ENCODE data around the gene MRPL33.

MRPL33 gene

GRCh38 chr2:27808418-27808817, 36.9 kb downstream of the MRPL33 start:
- TF ChIP-seq NFIC (IDR thresholded peaks at IDR 0.05): no peak
- TF ChIP-seq FOXM1 (IDR thresholded peaks at IDR 0.05; ENCODE audit: borderline replicate concordance, low read depth): no peak
- TF ChIP-seq ZBTB7A (IDR thresholded peaks at IDR 0.05; ENCODE audit: low read depth): no peak
- no peak for TF ChIP-seq TAF1 (IDR thresholded peaks at IDR 0.05; ENCODE audit: low read depth)
- no peak for TF ChIP-seq CREB1 (IDR thresholded peaks at IDR 0.05; ENCODE audit: low read depth)
- no peak for TF ChIP-seq MAX (IDR thresholded peaks at IDR 0.05)
- TF ChIP-seq, protein P1, sequence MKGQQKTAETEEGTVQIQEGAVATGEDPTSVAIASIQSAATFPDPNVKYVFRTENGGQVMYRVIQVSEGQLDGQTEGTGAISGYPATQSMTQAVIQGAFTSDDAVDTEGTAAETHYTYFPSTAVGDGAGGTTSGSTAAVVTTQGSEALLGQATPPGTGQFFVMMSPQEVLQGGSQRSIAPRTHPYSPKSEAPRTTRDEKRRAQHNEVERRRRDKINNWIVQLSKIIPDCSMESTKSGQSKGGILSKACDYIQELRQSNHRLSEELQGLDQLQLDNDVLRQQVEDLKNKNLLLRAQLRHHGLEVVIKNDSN (IDR thresholded peaks at IDR 0.05): no peak
- TF ChIP-seq YY1 (IDR thresholded peaks at IDR 0.05; ENCODE audit: low read depth): no peak
- TF ChIP-seq TCF12 (IDR thresholded peaks at IDR 0.05; ENCODE audit: low read depth): no peak
- TF ChIP-seq CEBPB (IDR thresholded peaks at IDR 0.05): no peak

DNA sequence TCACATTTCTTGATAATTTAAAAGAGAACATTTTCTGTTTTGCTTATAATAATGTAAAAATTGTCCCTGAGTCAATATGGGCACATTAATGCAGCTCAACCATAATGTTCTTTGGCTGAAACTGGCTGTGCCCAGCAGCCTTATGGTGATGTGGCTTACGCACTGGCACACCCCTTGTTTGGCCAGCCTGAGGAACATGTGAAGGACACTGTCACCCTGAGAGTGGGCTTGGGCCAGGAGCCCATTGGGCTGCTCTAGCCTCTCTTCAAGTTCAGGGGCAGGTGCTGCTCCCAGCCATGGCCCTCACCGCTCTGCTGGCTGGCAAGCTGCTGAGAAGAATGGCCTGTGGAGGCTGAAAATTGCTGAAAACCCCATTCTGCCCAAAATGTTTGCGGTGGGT, 37.5 kb downstream of the MRPL33 start:
- TF ChIP-seq RAD21 (IDR thresholded peaks at IDR 0.05; ENCODE audit: low read depth): no peak
- no peak for TF ChIP-seq EP300 (IDR thresholded peaks at IDR 0.05; ENCODE audit: borderline replicate concordance)
- TF ChIP-seq ZBTB7A (IDR thresholded peaks at IDR 0.05; ENCODE audit: low read depth): no peak

DNA sequence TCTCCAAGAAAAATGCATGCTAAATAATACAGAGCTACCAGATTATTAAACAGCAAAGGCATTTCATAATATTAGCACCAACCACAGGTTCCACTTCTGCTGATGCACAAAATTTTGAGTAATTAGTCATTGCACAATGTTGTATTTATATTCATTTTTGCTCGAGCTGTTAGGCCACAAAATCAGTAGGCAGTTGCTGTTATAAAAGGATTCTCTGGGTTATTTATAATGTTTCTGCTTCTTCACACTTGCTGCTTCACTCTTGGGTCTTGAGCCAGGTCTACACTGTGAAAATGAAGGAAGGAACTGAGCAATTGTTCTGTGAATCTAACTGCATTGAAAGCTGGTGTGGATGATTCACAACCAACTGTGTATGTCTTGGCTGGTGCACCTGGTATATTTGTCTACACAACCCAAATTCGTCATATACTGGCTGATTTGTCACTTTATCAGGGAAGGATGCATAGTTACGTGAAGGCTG, 38.3 kb downstream of the MRPL33 start:
- TF ChIP-seq RAD21 (IDR thresholded peaks at IDR 0.05; ENCODE audit: low read depth): no peak
- TF ChIP-seq TAF1 (IDR thresholded peaks at IDR 0.05; ENCODE audit: low read depth): no peak
- no peak for TF ChIP-seq EP300 (IDR thresholded peaks at IDR 0.05; ENCODE audit: borderline replicate concordance)
- no peak for TF ChIP-seq ZBTB7A (IDR thresholded peaks at IDR 0.05; ENCODE audit: low read depth)
- TF ChIP-seq CEBPB (IDR thresholded peaks at IDR 0.05): no peak
- no peak for TF ChIP-seq EGR1 (IDR thresholded peaks at IDR 0.05)
- no peak for TF ChIP-seq MAX (IDR thresholded peaks at IDR 0.05)
- no peak for TF ChIP-seq NFIC (IDR thresholded peaks at IDR 0.05)
- no peak for TF ChIP-seq TEAD4 (IDR thresholded peaks at IDR 0.05)
- no peak for TF ChIP-seq CREB1 (IDR thresholded peaks at IDR 0.05; ENCODE audit: low read depth)
- no peak for TF ChIP-seq TCF12 (IDR thresholded peaks at IDR 0.05; ENCODE audit: low read depth)
- TF ChIP-seq, protein P1 (IDR thresholded peaks at IDR 0.05): no peak
- no peak for TF ChIP-seq FOXM1 (IDR thresholded peaks at IDR 0.05; ENCODE audit: borderline replicate concordance, low read depth)
- no peak for TF ChIP-seq REST (IDR thresholded peaks at IDR 0.05; ENCODE audit: low read depth)
- no peak for TF ChIP-seq YY1 (IDR thresholded peaks at IDR 0.05; ENCODE audit: low read depth)

DNA sequence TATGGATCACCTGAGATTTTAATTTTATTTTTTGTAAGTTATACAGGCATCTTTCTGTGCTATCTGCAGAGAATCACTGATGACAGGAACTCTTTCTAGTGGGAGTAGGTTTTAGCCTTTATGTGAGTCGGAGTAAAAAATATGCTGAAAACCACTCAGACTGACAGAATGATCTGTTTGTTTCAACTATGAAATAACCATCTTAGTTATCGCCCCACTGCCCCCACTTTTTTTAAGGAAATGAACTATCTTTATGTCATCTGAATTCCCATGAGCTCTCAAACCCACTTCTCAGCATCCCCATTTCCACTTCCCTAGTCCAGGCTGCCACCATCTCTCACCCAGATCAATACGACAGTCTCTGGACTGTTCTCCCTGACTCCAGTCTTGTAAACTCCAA, 38.9 kb downstream of the MRPL33 start:
- no peak for TF ChIP-seq EGR1 (IDR thresholded peaks at IDR 0.05)

GRCh38 chr2:27811768-27812167, 40.2 kb downstream of the MRPL33 start:
- TF ChIP-seq CREB1 (IDR thresholded peaks at IDR 0.05; ENCODE audit: low read depth) (no peak), CEBPB (IDR thresholded peaks at IDR 0.05) (peak; percentile 30; the same call in 1 of the 2 replicates)

- no peak for TF ChIP-seq YY1 (IDR thresholded peaks at IDR 0.05; ENCODE audit: low read depth)
- TF ChIP-seq CREB1 (IDR thresholded peaks at IDR 0.05; ENCODE audit: low read depth): no peak
- no peak for TF ChIP-seq TEAD4 (IDR thresholded peaks at IDR 0.05)
- TF ChIP-seq MAX (IDR thresholded peaks at IDR 0.05): no peak
- TF ChIP-seq RAD21 (IDR thresholded peaks at IDR 0.05; ENCODE audit: low read depth): no peak
- TF ChIP-seq FOXM1 (IDR thresholded peaks at IDR 0.05; ENCODE audit: borderline replicate concordance, low read depth): no peak
- TF ChIP-seq ZBTB7A (IDR thresholded peaks at IDR 0.05; ENCODE audit: low read depth): no peak
- no peak for TF ChIP-seq CEBPB (IDR thresholded peaks at IDR 0.05)
- no peak for TF ChIP-seq EP300 (IDR thresholded peaks at IDR 0.05; ENCODE audit: borderline replicate concordance)
- TF ChIP-seq EGR1 (IDR thresholded peaks at IDR 0.05): no peak
- TF ChIP-seq TCF12 (IDR thresholded peaks at IDR 0.05; ENCODE audit: low read depth): no peak
- TF ChIP-seq NFIC (IDR thresholded peaks at IDR 0.05): no peak
- no peak for TF ChIP-seq REST (IDR thresholded peaks at IDR 0.05; ENCODE audit: low read depth)
- TF ChIP-seq, protein P1 (IDR thresholded peaks at IDR 0.05): no peak
- TF ChIP-seq TAF1 (IDR thresholded peaks at IDR 0.05; ENCODE audit: low read depth): no peak
Measured at GRCh38 chr2:27814758-27815157, 43.2 kb downstream of the MRPL33 start.

Measured in Ishikawa (cell line).